Bone marrow (tissue), 2 donors: ENCODE data around the gene PDXK.

Source experiments
- DNase-seq, 2 donors: peaks; one replicate each; lab custom pipeline; 2025; lab: John Stamatoyannopoulos, UW

PDXK gene

GRCh38 chr21:43723648-43724047 is 4.7 kb downstream of the PDXK start:
- no peak for DNase-seq

- no peak for DNase-seq
Measured at GRCh38 chr21:43726686-43727518, 8.0 kb downstream of the PDXK start.

DNA sequence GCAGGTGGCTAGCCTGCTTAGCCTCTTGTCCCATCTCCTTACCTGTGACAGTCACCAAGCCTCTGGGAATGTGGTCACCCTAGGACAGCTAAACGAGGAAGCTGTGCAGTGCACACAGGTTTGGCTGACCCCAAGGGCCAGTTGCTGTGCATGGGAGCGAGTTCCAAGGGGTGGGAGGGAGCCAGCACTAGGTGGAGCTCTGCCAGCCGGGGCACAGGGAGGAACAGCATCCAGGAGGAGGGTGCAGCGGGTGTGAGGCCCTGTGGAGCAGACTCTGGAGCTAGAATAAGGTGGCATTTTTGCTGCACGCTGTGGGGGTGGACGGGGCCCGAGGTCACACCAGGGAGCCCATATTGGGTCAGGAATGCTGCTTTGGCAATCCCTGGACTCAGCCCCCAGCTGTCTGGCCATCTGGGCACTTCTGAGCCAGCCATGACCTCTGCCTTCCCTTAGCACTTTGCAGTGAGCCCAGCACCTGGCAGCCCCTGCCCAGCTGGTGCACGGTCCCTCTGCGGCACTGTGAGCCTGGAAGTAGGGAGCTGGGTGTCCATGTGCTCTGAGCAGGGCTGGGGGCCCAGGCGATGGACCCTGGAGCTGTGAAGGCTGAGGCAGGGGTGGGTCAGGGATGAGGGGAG is 8.7 kb downstream of the PDXK start:
- no peak for DNase-seq

- no peak for DNase-seq
Measured at GRCh38 chr21:43728154-43728466, 9.2 kb downstream of the PDXK start.

- DNase-seq, result peak; percentile 73 to 75
Measured at GRCh38 chr21:43728467-43729390, 9.8 kb downstream of the PDXK start.

DNA sequence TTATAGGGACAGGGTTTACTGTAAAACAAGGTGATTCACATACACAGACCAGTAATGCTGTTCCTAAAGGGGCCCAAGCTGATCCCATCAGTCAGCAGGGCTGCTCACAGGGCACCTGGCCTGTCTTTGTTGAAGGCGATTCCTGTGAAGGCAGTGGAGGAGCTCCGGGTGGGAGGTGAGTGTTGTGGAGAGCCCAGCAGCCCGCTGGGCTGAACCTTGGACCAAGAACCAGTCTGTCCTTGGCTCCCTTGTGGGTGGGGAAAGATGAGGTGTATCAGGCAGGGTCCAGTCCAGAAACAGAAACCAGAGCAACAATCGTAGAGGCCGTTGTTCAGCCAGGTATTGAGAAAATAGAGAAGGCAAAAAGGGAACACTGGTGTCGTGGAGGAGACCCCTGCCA is 12.5 kb downstream of the PDXK start:
- DNase-seq, result no peak

DNA sequence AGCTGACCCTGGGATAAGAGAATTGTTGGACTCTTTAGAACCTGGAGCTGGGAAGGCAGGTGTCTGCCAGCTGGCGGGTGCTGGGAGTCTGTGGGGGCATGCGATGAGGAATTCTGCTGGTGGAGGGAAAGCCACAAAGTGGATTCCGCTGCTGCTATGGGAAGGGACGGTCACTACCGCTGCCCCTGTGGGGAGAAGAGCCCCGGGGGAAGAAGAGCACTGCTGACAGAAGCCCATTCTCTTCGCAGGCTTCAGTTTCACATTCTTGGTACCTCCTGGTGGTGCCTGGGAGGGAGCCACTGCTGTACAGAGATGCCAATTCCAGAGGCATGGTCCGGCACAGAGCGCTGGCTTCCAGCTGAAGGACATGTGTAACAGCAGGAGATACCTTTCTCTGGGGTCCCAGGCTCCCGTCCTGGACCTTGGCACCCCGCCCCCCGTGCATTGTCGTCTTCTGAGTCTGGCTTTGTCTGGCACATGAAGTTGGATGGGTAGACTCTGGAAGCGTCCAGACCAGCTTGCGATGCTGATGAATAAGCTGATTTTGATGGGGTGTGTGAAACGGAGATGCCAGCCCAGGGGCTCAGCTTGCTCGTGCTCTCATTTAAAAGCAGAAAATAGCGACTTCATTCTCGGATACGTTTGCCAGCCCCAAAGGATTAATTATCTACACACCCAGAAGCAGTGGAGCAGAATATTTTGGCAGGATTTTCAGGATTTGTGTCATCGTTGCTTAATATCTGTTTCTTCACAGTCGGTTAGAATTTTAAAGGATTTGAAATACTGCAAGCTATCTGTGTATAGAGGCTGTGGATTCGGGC is 13.2 kb downstream of the PDXK start:
- no peak for DNase-seq

GRCh38 chr21:43733060-43733459 is 14.1 kb downstream of the PDXK start:
- no peak for DNase-seq

DNA sequence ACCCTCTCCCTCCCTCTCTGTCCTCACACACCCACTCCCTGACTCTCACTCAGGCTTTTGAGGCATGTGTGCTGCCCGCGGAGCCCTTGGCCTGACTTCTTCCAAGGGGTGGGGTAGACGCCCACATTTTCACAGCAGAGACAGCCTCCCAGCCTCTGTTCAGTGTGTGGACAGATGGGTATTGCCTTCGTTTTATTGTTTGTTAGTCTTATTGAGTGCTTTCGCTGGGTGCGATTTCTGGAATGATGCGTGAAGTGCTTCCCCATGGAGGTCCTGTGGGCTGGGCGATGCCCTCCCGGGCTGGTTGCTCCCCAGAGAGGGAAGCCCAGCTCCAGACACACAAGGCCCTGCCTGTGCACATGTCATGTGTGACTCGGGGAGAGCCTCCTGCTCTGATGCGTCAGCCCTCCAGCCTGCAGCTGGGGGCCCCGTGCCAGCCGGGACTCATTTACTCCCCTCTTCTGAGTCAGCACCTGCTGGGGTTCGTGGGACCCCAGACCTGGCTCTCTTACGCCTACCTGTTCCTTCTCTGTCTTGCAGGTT is 14.7 kb downstream of the PDXK start:
- no peak for DNase-seq

GRCh38 chr21:43734131-43734927 is 15.4 kb downstream of the PDXK start:
- no peak for DNase-seq

- no peak for DNase-seq
Measured at GRCh38 chr21:43734928-43735229, 15.9 kb downstream of the PDXK start.

GRCh38 chr21:43735236-43736091 is 16.5 kb downstream of the PDXK start:
- no peak for DNase-seq

GRCh38 chr21:43736224-43736883 is 17.4 kb downstream of the PDXK start:
- no peak for DNase-seq

DNA sequence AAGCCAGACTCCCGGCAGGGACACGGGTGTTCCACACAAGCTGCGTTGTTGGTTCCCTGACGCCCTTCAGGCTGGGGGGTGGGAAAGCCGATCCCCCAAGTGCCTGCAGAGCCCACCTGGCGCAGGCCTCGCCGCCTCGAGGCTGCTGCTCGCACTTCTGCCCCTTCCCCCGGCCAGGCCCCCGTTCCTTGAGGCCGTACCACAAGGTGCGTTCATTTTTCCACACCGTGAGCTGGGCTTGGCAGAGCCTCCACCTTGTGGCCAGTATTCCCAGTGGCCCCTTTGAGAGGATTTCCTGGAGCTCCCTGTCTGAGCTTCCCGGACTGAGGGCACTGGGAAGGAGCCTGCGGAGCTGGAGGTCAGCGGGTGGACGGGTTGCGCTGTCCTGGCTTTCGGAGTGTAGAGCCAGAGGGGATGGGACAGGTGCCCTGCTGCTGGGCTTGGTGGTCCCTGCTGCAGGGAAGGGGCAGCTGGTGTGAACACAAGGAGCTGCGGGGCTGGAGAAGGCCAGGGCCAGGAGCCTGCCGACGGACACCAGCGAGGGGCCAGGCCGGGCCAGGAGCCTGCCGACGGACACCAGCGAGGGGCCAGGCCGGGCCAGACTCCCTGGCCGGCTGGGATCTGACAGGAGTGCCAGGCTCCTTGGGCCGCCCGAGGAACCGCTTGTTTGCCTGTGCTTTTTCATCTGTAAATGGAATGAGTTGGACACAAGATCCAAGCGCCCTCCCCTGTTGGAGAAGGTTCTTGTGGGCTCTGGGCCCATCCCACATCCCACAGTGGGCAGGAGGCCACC is 18.4 kb downstream of the PDXK start:
- no peak for DNase-seq

GRCh38 chr21:43739621-43740435 is 20.9 kb downstream of the PDXK start:
- no peak for DNase-seq

- no peak for DNase-seq
Measured at GRCh38 chr21:43740497-43741156, 21.7 kb downstream of the PDXK start.

- no peak for DNase-seq
Measured at GRCh38 chr21:43741423-43742096, 22.6 kb downstream of the PDXK start.
